EH (cell line): Measurements from ENCODE around the gene GSG1L2.
"Not testable (repeated sequence)": the region's sequence is repeated elsewhere in the genome, so short reads cannot be mapped to it uniquely, and the experiment has no call there.

Experiments used
- DNase-seq: peaks from one replicate; pipeline ENCODE4 v3.0.0-alpha.2; 2015; ENCODE audit warnings: low read depth

Gene GSG1L2

GRCh38 chr17:9788601-9789000, 33.3 kb downstream of the GSG1L2 start:
- DNase-seq: no peak

DNA sequence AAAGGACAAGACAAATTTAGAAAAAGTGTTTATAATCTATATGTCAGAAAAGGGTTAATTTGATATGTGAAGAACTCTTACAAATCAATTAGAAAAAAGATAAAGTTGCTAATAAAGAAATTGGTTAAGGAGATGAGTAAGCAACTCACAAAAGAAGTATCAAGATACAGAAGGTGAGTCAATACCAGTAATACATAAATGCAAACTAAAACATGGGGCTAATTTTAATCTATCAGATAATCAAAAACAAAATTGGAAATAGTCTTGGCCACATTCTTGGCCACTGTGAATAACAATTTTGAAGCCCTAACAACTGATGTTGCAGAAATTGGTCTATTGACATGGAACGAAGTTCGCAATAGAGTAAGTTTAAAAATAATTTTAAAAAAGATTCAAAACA, 37.3 kb downstream of the GSG1L2 start:
- no peak for DNase-seq

DNA sequence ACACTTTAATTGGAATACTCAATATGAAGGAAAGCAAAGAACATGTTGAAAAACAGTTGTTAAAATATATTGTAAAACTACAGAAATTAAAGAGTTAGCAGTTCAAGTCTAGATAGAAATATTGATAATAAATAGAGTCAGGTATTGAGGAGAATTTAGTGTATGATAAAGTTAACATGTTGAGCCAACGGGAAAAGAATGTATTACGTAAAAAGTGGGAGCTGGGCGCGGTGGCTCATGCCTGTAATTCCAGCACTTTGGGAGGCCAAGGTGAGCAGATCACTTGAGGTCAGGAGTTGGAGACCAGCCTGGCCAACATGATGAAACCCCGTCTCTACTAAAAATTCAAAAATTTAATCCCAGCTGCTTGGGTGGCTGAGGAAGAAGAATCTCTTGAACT, 38.4 kb downstream of the GSG1L2 start:
- DNase-seq: not testable (repeated sequence)

DNA sequence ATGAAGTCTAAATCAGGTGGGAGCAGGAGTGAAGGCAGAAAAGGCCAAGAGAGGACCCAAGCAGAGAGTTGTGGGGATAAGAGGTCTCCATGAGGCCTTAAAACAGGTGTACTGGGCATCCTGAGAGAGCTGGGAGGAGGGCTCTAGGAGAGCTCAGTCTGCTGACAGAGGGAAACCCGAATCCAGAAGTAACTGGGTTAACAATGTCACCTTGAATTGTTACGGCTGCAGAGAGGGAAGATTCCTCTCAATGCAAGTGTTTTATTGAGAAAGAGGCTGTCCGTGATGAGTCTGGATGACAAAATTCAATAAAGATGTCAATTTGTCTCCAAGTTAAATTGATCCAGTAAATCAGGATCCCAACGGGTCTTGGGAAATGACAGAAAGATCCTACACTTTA, 38.8 kb downstream of the GSG1L2 start:
- no peak for DNase-seq

DNA sequence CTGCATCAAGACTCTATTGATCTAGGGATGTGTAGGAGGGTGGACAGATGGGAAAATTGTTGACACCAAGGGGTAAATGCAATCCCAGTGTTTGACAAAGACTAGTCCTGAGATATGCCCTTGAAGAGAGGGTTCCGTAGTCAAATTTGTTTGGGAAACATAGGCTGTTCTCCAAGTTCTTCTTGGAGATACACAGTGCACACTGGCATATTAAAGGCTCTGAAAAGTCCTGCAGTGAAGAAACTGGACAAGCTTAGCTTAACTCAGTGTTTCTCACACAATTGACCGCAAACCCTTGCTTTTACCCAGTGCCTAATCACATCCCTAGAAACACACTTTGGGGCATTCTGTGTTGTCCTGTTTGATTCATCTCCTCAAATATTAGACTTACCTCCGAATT, 41.3 kb downstream of the GSG1L2 start:
- no peak for DNase-seq

DNA sequence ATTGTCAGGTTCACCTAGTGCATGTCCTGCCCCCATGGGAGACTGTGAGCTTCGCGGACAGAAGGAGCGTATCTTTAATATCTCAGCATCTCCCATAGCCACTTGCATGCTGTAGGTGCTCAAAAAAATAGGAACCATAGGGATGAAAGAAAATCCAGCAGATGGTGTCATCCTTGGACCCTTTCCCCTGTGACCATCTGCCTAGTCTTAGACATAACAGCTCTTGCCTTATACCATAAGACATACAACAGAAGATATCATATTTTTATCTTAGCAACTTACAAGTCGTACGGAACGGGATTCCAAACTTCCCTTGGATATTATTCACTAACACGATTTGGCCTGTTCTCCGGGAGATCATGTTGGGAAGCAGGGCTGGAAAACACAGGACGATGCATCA, 45.0 kb downstream of the GSG1L2 start:
- no peak for DNase-seq

DNA sequence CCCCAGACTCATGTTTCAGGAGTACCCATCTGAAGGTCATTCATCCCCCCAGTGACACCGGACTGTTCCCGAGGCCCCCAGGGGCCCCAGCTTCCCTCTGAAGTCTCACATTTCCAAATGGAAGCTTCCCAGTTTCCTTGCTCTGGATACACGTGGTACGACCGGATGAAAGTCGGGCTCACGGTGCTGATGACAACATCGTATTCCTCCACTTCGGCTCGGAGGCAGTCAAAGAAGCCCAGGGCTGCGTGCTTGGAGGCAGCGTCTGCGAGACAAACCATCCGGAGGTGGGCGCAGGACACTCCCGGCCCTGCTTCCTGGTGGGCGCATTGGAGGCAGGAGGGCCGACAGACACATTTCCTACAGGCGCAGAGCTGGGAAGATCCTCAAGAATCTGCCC, 49.2 kb downstream of the GSG1L2 start:
- no peak for DNase-seq

- DNase-seq: no peak
Observed at GRCh38 chr17:9771465-9771864, 50.4 kb downstream of the GSG1L2 start.

DNA sequence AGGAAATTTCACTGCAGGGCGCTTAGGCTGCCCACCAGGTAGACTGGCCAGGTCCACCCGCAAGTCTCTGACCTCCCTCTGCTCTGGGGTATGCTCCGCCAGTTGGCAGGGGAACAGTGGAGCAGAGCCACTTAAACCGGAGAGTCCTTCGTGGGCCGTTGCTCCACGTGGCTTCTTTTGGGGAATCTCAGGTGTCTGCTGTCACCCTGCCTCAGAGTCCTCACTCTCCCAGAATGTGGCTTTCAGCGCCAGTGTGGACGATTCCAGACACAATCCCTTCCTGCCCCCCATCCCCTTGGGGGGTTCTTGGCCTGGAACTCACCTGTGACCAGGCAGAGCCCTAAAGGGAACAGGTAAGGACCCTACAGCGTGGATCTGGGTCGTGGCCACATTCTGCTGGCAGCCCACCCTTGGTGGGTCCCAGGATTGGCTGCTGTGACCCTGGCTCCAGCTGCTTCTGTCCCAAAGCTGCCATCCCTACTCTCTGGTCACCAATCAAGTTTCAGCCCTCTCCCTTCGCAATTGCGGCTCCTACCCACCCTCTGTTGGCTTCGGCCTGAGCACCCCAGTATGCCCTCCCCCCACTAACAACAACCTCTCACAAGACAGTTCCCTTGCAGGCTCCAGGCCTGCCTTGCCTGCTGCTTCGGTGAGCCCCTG, 52.7 kb downstream of the GSG1L2 start:
- DNase-seq: no peak

DNA sequence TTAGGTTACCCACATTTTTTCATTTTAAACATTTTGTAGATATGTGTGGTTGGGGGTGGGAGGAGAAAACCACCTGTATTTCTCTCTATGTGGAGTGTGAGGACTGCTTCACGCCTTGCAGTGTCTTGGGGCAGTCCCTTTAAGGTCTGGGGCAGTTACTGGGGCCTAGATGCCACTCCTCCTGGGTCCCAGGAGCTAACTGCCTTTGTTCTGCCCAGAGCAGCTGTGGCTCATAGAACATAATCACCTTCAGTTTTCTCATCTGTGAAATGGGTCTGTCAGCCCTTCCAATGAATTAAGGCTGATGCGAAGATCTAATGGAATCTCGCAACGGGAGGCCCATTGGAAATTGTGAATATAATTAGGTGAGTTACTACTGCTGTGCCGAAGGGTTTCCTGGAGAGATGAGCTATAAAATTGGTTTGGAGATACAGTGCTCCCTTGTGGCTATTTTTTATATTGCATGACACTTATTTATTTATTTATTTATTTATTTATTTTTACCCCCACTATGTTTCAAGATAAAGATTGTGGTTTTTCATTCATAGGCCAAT, 53.4 kb downstream of the GSG1L2 start:
- DNase-seq: peak; percentile 30

- no peak for DNase-seq
Observed at GRCh38 chr17:9767432-9767991, 54.4 kb downstream of the GSG1L2 start.

DNA sequence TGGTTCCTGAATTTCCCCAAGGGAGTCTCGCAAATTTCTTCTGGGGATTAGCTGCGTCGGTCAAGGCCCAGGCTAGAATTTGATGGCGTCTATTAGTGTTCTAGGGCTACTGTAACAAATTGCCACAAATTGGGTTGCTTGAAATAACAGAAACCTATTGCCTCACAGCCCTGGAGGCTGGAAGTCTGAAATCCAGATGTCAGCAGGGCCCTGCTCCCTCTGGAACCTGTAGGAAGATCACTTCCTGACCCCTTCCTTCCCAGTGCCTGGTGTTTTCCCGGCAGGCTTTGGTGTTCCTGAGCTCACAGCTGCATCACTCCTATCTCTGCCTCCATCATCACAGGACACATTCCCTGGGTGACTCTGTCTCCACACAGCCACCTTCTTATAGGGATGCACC, 54.9 kb downstream of the GSG1L2 start:
- DNase-seq: no peak

- no peak for DNase-seq
Observed at GRCh38 chr17:9765322-9765721, 56.6 kb downstream of the GSG1L2 start.

DNA sequence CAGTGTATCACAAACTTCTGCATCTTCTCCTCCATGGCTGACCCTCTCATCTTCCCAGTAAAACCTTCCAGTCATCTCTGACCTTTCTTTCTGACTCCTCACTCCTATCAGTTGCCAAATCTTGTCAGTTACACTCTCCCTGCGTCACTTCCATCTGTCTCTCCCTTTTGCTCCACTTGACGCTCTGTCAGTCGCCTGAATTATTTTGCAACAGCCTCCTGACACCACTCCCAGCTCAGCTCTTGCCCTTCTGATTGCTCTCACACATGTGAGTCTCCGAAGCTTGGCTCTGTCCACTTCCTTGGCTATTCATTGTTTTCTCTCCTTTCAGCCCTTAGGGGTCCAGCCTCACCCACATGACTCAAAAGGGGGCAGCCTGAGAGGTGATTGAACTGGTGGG, 58.2 kb downstream of the GSG1L2 start:
- no peak for DNase-seq

GRCh38 chr17:9760266-9760665, 61.6 kb downstream of the GSG1L2 start:
- no peak for DNase-seq

DNA sequence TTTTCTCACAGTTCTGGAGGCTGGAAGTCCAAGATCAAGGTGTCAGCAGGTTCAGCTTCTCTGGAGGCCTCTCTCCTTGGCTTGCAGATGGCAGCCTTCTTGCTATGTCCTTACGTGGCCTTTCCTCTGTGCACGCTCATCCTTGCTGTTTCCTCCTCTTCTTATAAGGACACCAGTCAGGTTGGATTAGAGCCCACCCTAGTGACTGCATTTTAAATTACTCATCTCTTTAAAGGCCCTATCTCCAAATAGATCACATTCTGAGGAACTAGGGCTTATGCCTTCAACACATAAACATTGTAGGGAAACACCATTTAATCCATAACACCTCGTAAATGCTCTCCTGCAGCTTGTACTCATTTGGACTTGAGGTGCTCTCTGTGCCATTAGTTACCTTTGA, 66.8 kb downstream of the GSG1L2 start:
- DNase-seq: peak; percentile 39
